SJSA1 (cell line): ENCODE measurements around the gene NAXD. TPM values are rescaled to one million over a fixed set of nuclear protein-coding genes. Genes with fewer than 3 reads are reported as not detected.
"Not testable (repeated sequence)": the region's sequence is repeated elsewhere in the genome, so short reads cannot be mapped to it uniquely, and the experiment has no call there.

Experiments
- DNase-seq, 2 experiments: peaks; one replicate each; pipeline ENCODE4 v3.0.0-alpha.2; 2015 to 2020; ENCODE audit warnings: low spot score in 2 of 2, low read depth in 1 of 2
- H3K27ac ChIP-seq: fragments of 250-450 bp; sonication (Bioruptor Pico); 2 replicates; pipeline ENCODE4 v1.5.1; 2020; ENCODE audit warnings: mild to moderate bottlenecking, moderate library complexity
- H3K27me3 ChIP-seq: fragments of 250-450 bp; sonication (Bioruptor Pico); replicated peaks from 2 replicates; pipeline ENCODE4 v1.5.1; 2020; ENCODE audit warnings: mild to moderate bottlenecking, moderate library complexity
- H3K36me3 ChIP-seq: fragments of 250-450 bp; sonication (Bioruptor Pico); 2 replicates; pipeline ENCODE4 v1.5.1; 2020; ENCODE audit warnings: mild to moderate bottlenecking
- H3K4me1 ChIP-seq: fragments of 250-450 bp; sonication (Bioruptor Pico); replicated peaks from 2 replicates; pipeline ENCODE4 v1.6.1; 2021; ENCODE audit warnings: mild to moderate bottlenecking
- H3K4me3 ChIP-seq: fragments of 250-450 bp; sonication (Bioruptor Pico); 2 replicates; pipeline ENCODE4 v1.5.1; 2020; ENCODE audit warnings: mild to moderate bottlenecking
- H3K9me3 ChIP-seq: fragments of 250-450 bp; sonication (Bioruptor Pico); replicated peaks from 2 replicates; pipeline ENCODE4 v1.5.1; 2020; ENCODE audit warnings: mild to moderate bottlenecking
- total RNA-seq: library from RNA; depleted of rRNA; stranded (reverse); fragments of >200 nt; shearing (Covaris generic); gene quantifications from 2 replicates; pipeline ENCODE4 v1.2.3, GENCODE V29; 2014

The NAXD gene
- total RNA-seq, 1 experiment from 2014 or later = 108 TPM

GRCh38 chr13:110648146-110648819 is 32.9 kb downstream of the NAXD start:
- DNase-seq = peak in 1 of 2 experiments; percentile 74
- no peaks in the 10 kb centered on the region for H3K27me3 ChIP-seq
- H3K27ac ChIP-seq = no peak overlapping the region
- H3K4me1 ChIP-seq = peaks cover 7% of the 10 kb centered on the region
- peaks cover 95% of the 10 kb centered on the region for H3K36me3 ChIP-seq
- H3K4me3 ChIP-seq = no peak overlapping the region
- H3K9me3 ChIP-seq = no peaks in the 10 kb centered on the region

- Histone ChIP-seq H3K4me3 (no peak overlapping the region), H3K27ac (no peak overlapping the region), H3K27me3 (no peaks in the 10 kb centered on the region), H3K9me3 (no peaks in the 10 kb centered on the region), H3K4me1 (peaks cover 7% of the 10 kb centered on the region), H3K36me3 (peaks cover 95% of the 10 kb centered on the region)
- peak in 1 of 2 experiments; percentile 77 for DNase-seq
These were observed 33.6 kb downstream of the NAXD start for GRCh38 chr13:110648848-110649421.

- Histone ChIP-seq H3K27me3 (no peaks in the 10 kb centered on the region), H3K4me3 (no peak overlapping the region), H3K9me3 (no peaks in the 10 kb centered on the region), H3K27ac (no peak overlapping the region), H3K4me1 (peaks cover 6% of the 10 kb centered on the region), H3K36me3 (peaks cover 95% of the 10 kb centered on the region)
- peak in 1 of 2 experiments; percentile 72 for DNase-seq
These were observed 34.2 kb downstream of the NAXD start for GRCh38 chr13:110649551-110649950.

- Histone ChIP-seq H3K27ac (no peak overlapping the region), H3K9me3 (no peaks in the 10 kb centered on the region), H3K27me3 (no peaks in the 10 kb centered on the region), H3K36me3 (peaks cover 92% of the 10 kb centered on the region), H3K4me1 (no peaks in the 10 kb centered on the region), H3K4me3 (no peak overlapping the region)
- DNase-seq = peak in 1 of 2 experiments; percentile 73
These were observed 35.1 kb downstream of the NAXD start for GRCh38 chr13:110650436-110650835.

- H3K4me3 ChIP-seq = no peak overlapping the region
- peak in 1 of 2 experiments; percentile 72 for DNase-seq
- H3K27ac ChIP-seq = no peak overlapping the region
- H3K27me3 ChIP-seq = no peaks in the 10 kb centered on the region
- no peaks in the 10 kb centered on the region for H3K9me3 ChIP-seq
- peaks cover 92% of the 10 kb centered on the region for H3K36me3 ChIP-seq
- H3K4me1 ChIP-seq = no peaks in the 10 kb centered on the region
These were observed 35.9 kb downstream of the NAXD start for GRCh38 chr13:110651271-110651670.

- Histone ChIP-seq H3K27ac (no peak overlapping the region), H3K9me3 (no peaks in the 10 kb centered on the region), H3K4me3 (no peak overlapping the region), H3K27me3 (no peaks in the 10 kb centered on the region), H3K4me1 (no peaks in the 10 kb centered on the region), H3K36me3 (peaks cover 90% of the 10 kb centered on the region)
- peak in 1 of 2 experiments; percentile 71 for DNase-seq
These were observed 36.4 kb downstream of the NAXD start for GRCh38 chr13:110651726-110652230.

- peak in 1 of 2 experiments; percentile 75 for DNase-seq
- Histone ChIP-seq H3K4me3 (no peak overlapping the region), H3K27me3 (no peaks in the 10 kb centered on the region), H3K36me3 (peaks cover 88% of the 10 kb centered on the region), H3K9me3 (no peaks in the 10 kb centered on the region), H3K27ac (no peak overlapping the region), H3K4me1 (no peaks in the 10 kb centered on the region)
These were observed 36.9 kb downstream of the NAXD start for GRCh38 chr13:110652231-110652730.

GRCh38 chr13:110652764-110653163 is 37.4 kb downstream of the NAXD start:
- Histone ChIP-seq H3K4me1 (no peaks in the 10 kb centered on the region), H3K4me3 (no peak overlapping the region), H3K27ac (no peak overlapping the region), H3K9me3 (no peaks in the 10 kb centered on the region), H3K36me3 (peaks cover 88% of the 10 kb centered on the region), H3K27me3 (no peaks in the 10 kb centered on the region)
- DNase-seq = peak in 1 of 2 experiments; percentile 72

- Histone ChIP-seq H3K9me3 (no peaks in the 10 kb centered on the region; the same call in 1 of the 2 replicates), H3K4me3 (no peak overlapping the region), H3K27ac (no peak overlapping the region), H3K36me3 (peaks cover 90% of the 10 kb centered on the region), H3K27me3 (no peaks in the 10 kb centered on the region), H3K4me1 (no peaks in the 10 kb centered on the region)
- DNase-seq = peak in 1 of 2 experiments; percentile 68
These were observed 37.9 kb downstream of the NAXD start for GRCh38 chr13:110653271-110653670.

- DNase-seq = peak in 1 of 2 experiments; percentile 75
- no peak overlapping the region for H3K27ac ChIP-seq
- H3K4me1 ChIP-seq = no peaks in the 10 kb centered on the region
- H3K36me3 ChIP-seq = peaks cover 90% of the 10 kb centered on the region
- no peak overlapping the region for H3K4me3 ChIP-seq
- no peaks in the 10 kb centered on the region for H3K27me3 ChIP-seq
- H3K9me3 ChIP-seq = peaks cover 3% of the 10 kb centered on the region; the same call in 1 of the 2 replicates
These were observed 38.5 kb downstream of the NAXD start for GRCh38 chr13:110653851-110654250.

GRCh38 chr13:110657196-110657595 is 41.9 kb downstream of the NAXD start:
- peaks cover 91% of the 10 kb centered on the region for H3K36me3 ChIP-seq

GRCh38 chr13:110658218-110658911 is 43.0 kb downstream of the NAXD start:
- H3K9me3 ChIP-seq = peaks cover 27% of the 10 kb centered on the region
- H3K27ac ChIP-seq, H3K4me3 ChIP-seq, DNase-seq, H3K4me1 ChIP-seq, H3K27me3 ChIP-seq: not testable (repeated sequence)
- peaks cover 93% of the 10 kb centered on the region for H3K36me3 ChIP-seq

More at GRCh38 chr13:110657196-110657595, 41.9 kb downstream of the NAXD start:
- peaks cover 27% of the 10 kb centered on the region for H3K9me3 ChIP-seq
- no peaks in the 10 kb centered on the region for H3K4me1 ChIP-seq
- no peaks in the 10 kb centered on the region for H3K27me3 ChIP-seq
- DNase-seq = peak in 1 of 2 experiments; percentile 64
- no peak overlapping the region for H3K4me3 ChIP-seq
- no peak overlapping the region for H3K27ac ChIP-seq

GRCh38 chr13:110661256-110661655 is 45.9 kb downstream of the NAXD start:
- H3K27me3 ChIP-seq = no peaks in the 10 kb centered on the region
- peaks cover 27% of the 10 kb centered on the region for H3K9me3 ChIP-seq
- H3K27ac ChIP-seq = no peak overlapping the region
- DNase-seq = peak in 1 of 2 experiments; percentile 40
- no peak overlapping the region for H3K4me3 ChIP-seq
- no peaks in the 10 kb centered on the region for H3K4me1 ChIP-seq
- peaks cover 96% of the 10 kb centered on the region for H3K36me3 ChIP-seq
